ENCODE measurements around the gene GHR.
A peak's percentile ranks its signal among the peaks of the same experiment; 100 is the strongest.

Gene GHR

GRCh38 chr5:42636425-42636824, 213.2 kb downstream of the GHR start:
- Histone ChIP-seq H3K27ac (ENCODE audit: poor library complexity, severe bottlenecking) (no peak overlapping the region), H3K4me3 (ENCODE audit: severe bottlenecking) (no peak overlapping the region), H3K4me1 (ENCODE audit: insufficient read depth, poor library complexity, severe bottlenecking) (peaks cover 8% of the 10 kb centered on the region), H3K36me3 (ENCODE audit: low read depth) (no peaks in the 10 kb centered on the region), H3K27me3 (ENCODE audit: insufficient read depth, poor library complexity, severe bottlenecking) (no peaks in the 10 kb centered on the region), H3K9me3 (ENCODE audit: severe bottlenecking) (no peaks in the 10 kb centered on the region)
- ATAC-seq (ENCODE audit: low read depth), result no peak
- DNase-seq (ENCODE audit: low spot score), result no peak
- TF ChIP-seq CTCF (IDR thresholded peaks at IDR 0.05; ENCODE audit: poor library complexity, severe bottlenecking), result peak; percentile 52

- H3K36me3 ChIP-seq (ENCODE audit: low read depth), result no peaks in the 10 kb centered on the region
- peaks cover 12% of the 10 kb centered on the region for H3K4me1 ChIP-seq (ENCODE audit: insufficient read depth, poor library complexity, severe bottlenecking)
- H3K4me3 ChIP-seq (ENCODE audit: severe bottlenecking), result no peak overlapping the region
- TF ChIP-seq CTCF (IDR thresholded peaks at IDR 0.05; ENCODE audit: poor library complexity, severe bottlenecking), result no peak
- DNase-seq (ENCODE audit: low spot score), result no peak
- H3K27ac ChIP-seq (ENCODE audit: poor library complexity, severe bottlenecking), result no peak overlapping the region
- no peak for ATAC-seq (ENCODE audit: low read depth)
- no peaks in the 10 kb centered on the region for H3K9me3 ChIP-seq (ENCODE audit: severe bottlenecking)
- no peaks in the 10 kb centered on the region for H3K27me3 ChIP-seq (ENCODE audit: insufficient read depth, poor library complexity, severe bottlenecking)
Observed at GRCh38 chr5:42636946-42637345, 213.7 kb downstream of the GHR start.

DNA sequence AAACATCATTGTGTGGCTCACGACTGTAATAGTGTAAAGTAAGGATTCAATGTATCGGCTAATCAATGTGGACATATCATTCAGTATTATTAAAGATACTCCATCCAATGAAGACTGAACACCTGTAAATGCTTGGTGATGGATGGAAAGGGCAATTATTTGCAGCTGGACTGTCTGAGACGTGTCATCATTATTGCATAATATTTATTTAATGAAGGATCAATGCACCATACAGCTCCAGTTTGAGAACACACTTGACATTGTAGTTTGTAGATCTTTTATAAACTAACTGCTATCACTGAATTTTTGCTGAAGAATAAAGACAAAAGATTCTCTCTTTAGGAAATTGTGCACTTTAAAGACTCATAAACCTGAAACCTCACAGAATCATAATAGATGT, 215.7 kb downstream of the GHR start:
- Histone ChIP-seq H3K27ac (ENCODE audit: poor library complexity, severe bottlenecking) (no peak overlapping the region), H3K4me1 (ENCODE audit: insufficient read depth, poor library complexity, severe bottlenecking) (peaks cover 12% of the 10 kb centered on the region), H3K36me3 (ENCODE audit: low read depth) (no peaks in the 10 kb centered on the region), H3K27me3 (ENCODE audit: insufficient read depth, poor library complexity, severe bottlenecking) (no peaks in the 10 kb centered on the region), H3K4me3 (ENCODE audit: severe bottlenecking) (no peak overlapping the region), H3K9me3 (ENCODE audit: severe bottlenecking) (no peaks in the 10 kb centered on the region)
- DNase-seq (ENCODE audit: low spot score) (no peak), ATAC-seq (ENCODE audit: low read depth) (no peak)
- TF ChIP-seq CTCF (IDR thresholded peaks at IDR 0.05; ENCODE audit: poor library complexity, severe bottlenecking), result no peak

GRCh38 chr5:42640835-42641234, 217.6 kb downstream of the GHR start:
- H3K27me3 ChIP-seq (ENCODE audit: insufficient read depth, poor library complexity, severe bottlenecking), result no peaks in the 10 kb centered on the region

More at GRCh38 chr5:42640835-42641234, 217.6 kb downstream of the GHR start:
- TF ChIP-seq CTCF (IDR thresholded peaks at IDR 0.05; ENCODE audit: poor library complexity, severe bottlenecking), result no peak
- peak overlapping the region; percentile 38 for H3K27ac ChIP-seq (ENCODE audit: poor library complexity, severe bottlenecking)
- H3K4me1 ChIP-seq (ENCODE audit: insufficient read depth, poor library complexity, severe bottlenecking), result peaks cover 12% of the 10 kb centered on the region
- no peak for DNase-seq (ENCODE audit: low spot score)
- H3K9me3 ChIP-seq (ENCODE audit: severe bottlenecking), result no peaks in the 10 kb centered on the region
- no peak overlapping the region for H3K4me3 ChIP-seq (ENCODE audit: severe bottlenecking)
- H3K36me3 ChIP-seq (ENCODE audit: low read depth), result no peaks in the 10 kb centered on the region
- ATAC-seq (ENCODE audit: low read depth), result peak; percentile 15; the same call in 2 of the 3 replicates

All from RWPE2 (cell line).